CD4-positive, alpha-beta T cell treated with Interleukin-6 at 100 ng/mL for 8 hours (primary cell): Measurements from ENCODE around the gene ZNF318.
"Not testable (repeated sequence)": the region's sequence is repeated elsewhere in the genome, so short reads cannot be mapped to it uniquely, and the experiment has no call there.

Experiments used
- DNase-seq: peaks from one replicate; pipeline ENCODE4 v3.0.0-alpha.2; 2020; ENCODE audit warnings: mixed read lengths, low spot score

ZNF318 gene

DNA sequence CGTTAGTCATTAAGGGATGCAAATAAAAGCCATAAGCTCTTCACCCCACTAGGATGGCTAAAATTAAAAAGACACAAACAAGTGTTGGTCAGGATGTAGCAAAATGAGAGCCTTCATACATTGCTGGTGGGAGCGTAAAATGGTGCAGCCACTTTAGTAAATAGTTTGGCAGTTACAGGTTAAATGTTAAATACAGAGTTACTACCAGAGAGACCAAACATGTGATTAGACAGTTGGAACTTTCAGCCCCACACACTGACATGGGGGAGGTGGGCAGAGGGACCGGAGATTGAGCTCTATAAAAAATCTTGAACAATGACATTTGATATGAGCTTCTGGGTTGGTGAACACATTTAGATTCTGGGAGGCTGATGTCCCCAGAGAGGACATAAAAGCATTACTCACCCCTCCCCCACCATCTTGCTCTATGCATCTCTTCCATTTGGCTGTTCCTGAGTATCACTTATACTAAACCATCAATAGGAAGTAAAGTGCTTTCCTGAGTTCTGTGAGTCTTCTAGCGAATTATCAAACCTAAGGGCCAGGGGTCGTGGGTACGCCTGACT is 20.4 kb upstream of the ZNF318 start:
- no peak for DNase-seq

DNA sequence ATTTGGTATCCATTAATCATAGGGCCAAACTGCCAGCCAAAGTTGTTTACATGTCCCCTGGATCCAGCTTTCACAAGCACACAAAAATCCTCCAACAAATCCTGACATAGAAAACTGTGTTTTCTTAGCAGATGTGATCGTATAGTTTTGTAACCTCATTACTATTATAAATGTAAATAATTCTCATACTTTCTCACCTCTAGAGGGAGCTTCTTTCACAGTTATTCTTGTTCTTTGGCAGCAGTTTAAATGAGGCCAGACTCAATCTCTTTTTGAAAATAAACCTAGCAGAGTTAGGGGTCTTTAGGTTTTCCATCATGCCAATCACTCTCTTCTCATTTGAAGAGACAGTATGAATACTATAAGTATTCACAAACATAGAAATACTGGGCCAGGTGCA is 17.0 kb upstream of the ZNF318 start:
- no peak for DNase-seq

DNA sequence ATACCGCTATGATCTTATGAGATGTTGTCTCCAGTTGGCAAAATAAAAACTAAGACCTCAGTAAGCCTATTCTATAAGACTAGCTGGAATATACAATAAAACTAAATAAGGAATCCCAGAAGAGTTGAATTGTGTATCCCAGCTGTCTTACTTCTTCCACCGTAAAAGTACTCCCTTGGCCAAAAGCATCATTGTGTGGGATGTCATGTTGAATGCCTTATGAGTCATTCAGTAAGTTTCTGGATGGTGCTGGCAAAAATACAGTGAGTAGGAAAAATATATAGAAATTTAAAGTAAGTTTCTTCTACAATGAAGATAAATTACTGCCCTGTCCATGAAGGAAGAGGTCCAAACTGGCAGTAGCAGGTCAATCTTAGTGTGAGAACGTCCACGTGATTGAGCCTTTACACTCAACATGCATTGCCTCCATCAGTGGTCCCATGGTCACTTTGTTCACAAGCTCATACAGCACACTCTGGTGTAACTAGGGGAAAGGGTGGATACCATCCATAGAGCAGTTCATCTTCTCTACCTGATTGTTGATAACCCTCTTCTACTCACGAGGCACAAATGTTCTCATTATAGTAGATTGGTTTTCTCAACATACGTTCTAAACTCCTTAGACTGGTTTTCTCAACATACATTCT is 13.7 kb upstream of the ZNF318 start:
- no peak for DNase-seq

DNA sequence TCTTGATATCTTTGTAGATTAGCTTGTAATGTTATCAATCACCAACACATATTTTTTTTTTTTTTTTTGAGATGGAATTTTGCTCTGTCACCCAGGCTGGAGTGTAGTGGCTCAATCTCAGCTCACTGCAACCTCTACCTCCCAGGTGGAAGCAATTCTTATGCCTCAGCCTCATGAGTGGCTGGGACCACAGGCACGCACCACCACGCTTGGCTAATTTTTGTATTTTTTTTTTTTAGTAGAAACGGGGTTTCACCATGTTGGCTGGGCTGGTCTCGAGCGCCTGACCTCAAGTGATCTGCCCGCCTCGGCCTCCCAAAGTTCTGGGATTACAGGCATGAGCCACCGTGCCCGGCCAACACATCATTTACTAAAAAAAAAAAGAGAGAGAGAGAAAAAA is 11.4 kb upstream of the ZNF318 start:
- DNase-seq = not testable (repeated sequence)

DNA sequence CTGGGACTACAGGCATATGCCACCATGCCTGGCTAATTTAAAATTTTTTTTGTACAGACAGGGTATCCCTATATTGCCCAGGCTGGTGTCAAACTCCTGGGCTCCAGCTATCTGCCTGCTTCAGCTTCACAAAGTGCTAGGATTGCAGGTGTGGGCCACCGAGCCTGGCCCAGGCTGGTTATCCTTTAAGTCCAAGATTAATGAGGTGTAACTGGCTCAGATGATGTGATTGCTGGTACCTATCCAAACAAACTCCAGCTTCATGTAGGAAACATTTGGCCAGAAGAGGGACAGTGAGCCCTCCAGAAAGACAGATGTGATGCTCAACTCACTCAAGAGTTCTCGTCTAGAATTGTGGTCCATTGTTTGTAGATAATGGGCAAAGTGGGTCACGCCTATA is 9.2 kb upstream of the ZNF318 start:
- no peak for DNase-seq

DNA sequence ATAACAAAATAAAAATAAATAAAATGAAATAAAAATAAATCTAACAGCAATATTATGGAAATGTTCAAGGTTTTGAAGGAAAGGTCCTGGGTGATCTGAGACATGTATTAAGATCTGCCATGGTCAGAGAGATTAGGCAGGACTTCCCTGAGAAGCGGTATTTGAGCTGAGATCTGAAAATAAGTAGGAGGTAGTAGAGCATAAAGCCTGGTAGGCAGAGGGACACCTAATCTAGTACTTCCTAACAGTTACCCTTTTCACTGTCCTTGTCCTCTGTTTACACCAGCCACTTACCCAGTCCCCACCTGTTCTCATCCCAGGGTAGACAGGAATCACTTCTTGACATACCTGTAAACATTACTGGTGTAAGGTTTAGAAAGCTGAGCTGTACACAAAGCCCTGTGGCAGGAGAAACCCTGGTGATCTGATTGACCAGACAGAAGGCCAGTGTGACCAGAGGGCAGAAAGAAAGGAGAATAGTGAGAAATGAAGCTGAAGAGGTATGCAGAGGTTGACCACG is 8.3 kb upstream of the ZNF318 start:
- DNase-seq = no peak

DNA sequence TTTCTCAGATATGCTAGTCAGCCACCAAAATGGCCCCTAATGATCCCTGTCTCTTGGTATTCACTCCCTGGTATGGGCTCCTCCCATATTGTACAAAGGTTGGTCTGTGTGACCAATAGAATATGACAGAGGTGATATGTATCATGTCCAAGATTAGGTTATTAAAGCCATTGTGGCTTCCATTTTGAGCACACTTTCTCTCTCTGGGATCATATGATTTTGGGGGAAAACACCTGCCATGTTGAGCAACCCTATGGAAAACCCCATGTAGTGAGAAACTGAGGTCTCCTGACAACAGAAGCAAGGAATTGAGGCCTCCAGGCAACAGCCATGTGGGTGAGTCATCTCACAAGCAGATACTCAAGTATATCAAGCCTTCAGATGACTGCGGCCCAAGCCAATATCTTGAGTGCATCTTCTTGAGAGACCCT is 7.1 kb upstream of the ZNF318 start:
- DNase-seq = no peak

DNA sequence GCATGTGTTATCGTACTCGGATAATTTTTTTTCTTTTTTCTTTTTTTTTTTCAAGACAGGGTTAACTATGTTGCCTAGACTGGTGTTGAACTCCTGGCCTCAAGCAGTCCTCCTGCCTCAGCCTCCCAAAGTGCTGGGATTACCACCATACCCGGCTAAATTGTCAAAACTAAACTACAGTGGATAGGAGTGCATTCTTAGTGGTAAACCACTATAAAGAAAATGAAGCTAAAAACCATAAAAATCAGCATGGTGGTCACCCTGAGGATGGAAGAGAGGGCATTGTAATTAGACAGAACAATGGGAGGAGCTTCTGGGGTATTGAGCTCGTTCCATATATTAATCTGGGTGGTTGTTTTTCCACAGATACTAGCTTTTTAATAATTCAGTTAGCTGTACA is 6.2 kb upstream of the ZNF318 start:
- no peak for DNase-seq

DNA sequence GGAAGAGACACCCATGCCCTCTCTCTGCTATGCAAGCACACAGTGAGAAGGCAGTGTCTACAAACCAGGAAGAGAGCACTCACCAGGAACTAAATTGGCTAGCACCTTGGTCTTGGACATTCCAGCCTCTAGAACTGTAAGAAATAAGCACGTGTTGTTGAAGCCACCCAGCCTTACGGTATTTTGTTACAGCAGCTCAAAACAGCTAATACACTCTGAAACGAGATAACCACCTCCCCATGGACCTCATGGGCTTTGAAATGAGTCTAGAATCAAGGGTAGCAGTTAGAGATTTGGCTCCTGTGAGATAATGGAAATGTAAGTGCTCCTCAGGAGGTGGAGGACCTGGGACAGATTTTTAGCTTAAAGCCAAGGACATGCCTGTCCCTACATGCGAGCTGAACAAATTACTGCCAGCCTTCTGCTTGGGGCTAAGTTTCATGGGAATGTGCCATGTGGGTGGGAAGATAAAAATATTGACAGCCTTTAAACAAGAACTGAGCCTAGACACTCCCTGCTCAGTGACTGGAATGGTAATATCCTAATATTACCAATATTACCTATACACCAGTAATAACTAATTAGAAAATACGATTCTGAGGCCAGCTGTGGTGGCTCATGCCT is 3.9 kb upstream of the ZNF318 start:
- DNase-seq = no peak

DNA sequence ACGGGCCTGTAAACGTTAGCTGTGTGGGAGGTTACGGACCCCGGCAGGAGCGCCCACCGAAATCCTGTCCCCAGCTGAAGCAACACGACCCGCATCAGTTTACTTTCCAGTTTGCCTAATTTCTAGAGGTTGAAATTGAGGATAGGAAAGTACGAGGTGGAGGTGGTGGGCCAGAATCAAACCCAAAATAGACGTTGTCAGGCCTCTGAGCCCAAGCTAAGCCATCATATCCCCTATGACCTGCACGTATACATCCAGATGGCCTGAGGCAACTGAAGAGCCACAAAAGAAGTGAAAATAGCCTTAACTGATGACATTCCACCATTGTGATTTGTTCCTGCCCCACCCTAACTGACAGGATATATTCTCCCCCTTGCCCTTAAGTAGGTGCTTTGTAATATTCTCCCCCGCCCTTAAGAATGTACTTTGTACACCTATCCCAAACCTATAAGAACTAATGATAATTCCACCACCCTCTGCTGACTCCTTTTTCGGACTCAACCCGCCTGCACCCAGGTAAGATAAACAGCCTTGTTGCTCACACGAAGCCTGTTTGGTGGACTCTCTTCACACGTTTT is 645 bp upstream of the ZNF318 start:
- DNase-seq = not testable (repeated sequence)

DNA sequence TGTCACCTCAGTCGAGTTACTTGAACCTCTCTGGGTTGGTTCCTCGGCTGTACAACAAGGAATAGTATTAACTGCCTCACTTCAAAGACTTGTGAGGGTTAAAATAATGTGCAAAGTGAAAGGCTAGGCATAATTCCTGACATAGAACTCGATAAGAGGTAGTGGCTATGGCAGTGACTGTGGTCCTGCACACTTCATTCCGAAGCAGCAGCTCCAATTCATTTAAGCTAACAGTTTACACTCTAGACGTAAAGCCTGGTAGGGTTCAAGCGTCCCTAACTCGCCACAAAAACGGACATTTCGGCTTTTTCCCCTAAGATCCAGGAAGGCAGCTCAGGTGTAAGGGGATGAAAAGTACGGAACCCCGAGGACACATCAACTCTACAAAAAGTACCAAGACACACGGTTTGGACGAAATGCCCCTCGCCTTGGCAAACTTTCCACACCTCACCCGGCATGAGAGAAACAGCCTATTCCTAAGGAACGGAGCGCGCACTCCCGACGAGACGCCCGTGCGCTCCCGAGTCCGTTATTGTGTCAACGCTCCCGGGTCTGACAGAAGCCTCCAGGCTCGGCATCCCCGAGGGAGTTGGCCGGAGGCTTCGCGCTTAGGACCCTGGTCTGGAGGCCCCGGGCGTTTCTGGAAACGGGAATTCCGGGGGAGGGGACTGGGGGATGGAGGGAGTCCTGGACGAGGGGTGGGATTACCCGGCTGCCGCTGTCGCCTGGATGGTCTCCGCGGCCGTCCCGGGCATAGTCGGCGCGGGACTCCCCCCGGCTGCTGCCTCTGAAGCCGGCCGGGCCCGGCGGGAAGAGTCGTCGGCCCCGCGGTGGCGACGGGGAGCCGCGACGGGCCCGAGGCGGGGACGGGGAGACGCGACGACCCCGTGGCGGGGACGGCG is 937 bp downstream of the ZNF318 start:
- DNase-seq = no peak

DNA sequence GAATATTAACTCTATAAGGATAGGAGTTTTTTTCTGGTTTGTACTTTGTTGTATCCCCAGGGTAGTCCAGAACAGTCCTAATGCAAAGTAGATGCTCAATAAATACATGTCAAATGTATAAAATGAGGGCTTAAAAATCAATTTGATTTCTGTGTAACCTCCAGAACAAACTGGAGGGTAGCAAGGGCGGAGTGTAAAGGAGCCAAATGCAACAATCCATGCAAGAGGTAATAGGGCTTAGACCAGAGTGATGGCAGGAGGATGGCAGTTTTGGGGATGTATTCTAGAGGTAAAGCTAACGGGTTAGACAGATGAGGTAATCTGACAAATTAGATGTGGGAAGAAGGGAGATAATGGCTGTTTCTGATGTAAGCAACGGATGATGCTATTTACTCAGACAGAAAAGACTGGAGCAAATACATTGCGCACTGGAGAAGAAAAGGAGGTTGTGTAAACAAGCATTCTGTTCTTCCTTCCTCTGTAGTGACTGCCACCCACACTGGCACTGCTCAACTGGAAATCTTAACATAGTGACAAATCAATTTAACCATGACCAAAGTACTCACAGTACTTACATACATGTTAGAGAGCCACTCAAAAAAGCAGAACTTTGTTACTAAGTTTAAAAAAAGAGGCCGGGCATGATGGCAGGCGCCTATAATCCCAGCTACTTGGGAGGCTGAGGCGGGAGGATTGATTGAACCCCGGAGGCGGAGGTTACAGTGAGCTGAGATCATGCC is 2.0 kb downstream of the ZNF318 start:
- no peak for DNase-seq

DNA sequence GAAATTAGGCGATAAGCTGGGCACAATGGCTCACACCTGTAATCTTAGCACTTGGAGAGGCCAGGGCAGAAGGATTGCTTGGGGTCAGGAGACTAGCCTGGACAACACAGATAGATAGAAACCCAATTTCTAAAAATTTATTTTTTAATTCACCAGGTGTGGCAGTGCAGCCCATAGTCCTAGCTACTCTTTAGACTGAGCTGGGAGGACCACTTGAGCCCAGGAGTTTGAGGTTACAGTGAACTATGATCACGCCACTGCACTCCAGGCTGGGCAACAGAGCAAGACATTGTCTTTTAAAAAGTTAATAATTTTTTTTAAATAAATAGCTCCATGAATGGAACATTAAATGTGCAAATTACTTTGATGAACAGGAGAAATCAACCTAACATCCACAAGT is 8.2 kb downstream of the ZNF318 start:
- DNase-seq = no peak

DNA sequence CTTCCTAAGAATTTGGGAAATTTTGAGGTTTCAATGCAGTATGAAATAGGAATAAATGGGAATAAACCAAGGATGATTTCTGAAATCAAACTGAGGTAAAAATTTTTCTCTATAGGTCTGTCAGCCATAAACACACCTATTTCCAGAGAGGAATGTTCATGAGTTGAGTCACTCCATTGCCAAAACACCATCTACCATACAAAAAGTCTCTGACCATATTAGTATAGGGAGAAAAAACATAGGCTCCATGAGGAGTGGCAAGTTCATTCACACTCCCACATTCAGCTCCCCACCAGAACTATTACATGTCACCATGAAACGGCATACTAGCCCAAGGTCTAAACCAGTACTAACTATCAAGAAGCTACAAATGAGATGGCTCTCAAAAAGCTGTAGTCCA is 9.6 kb downstream of the ZNF318 start:
- no peak for DNase-seq

DNA sequence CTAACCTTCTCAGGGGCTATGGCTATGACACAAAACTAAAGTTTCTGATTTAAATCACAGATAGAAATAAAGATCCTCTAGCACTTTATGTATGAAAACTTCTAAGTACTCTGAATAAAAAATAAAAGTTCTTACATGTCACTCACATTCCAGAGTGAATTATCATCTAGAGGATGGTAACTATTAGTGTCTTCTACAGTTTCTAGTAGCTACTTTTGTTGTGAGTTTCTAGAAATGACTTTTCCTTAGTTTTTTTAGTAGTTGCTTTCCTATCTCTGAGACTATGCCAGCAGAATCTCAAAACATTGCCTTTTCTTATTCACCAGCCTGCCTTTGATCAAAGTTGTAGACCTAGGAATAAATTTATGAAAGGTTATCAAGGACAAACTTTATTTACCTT is 10.1 kb downstream of the ZNF318 start:
- no peak for DNase-seq

DNA sequence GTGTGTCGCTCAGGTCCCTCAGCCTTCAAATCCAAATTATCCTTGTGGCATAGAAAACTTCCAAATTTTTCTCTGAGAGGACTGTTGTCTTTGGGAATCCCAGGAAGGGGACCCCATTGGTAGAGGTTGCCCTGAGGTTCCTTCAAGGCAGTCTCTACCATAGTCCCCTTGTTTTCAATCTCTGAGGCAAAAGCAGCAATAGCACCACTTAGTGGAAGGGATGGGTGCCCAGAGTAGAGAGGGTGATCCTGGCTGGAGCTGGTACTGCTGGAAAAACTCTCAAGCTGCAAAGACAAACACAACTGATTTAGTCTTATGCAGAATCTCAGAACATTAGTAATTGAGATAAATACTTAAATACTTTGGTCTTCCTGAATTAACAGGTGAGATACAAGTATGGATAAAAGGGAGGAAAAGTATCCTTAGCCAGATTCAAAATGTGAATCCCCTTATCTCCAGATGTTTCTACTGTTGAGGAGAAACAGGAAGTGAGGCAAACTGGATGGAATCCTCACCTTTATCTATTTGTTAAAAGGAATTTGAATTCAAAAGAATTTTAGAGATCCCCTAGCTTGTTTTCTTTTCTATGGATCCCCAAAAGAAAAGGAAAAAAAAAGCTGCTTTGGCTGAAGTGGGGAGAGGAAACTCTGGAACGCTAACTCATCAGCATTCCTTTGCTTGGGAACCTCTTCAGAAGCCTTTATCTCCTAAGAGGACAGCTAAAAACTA is 13.4 kb downstream of the ZNF318 start:
- DNase-seq = no peak

DNA sequence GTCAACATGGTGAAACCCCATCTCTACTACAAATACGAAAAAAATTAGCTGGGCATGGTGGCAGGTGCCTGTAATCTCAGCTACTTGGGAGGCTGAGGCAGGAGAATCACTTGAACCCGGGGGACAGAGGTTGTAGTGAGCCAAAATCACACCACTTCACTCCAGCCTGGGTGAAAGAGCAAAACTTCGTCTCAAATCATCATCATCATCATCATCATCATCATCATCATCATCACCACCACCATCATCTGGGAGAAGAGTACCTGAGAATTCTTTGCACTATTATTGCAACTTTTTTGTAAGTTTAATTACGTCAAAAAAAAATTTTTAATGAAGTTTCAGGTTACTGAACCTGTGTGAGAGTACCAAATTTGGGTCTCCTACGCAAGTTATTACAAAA is 17.5 kb downstream of the ZNF318 start:
- DNase-seq = not testable (repeated sequence)

DNA sequence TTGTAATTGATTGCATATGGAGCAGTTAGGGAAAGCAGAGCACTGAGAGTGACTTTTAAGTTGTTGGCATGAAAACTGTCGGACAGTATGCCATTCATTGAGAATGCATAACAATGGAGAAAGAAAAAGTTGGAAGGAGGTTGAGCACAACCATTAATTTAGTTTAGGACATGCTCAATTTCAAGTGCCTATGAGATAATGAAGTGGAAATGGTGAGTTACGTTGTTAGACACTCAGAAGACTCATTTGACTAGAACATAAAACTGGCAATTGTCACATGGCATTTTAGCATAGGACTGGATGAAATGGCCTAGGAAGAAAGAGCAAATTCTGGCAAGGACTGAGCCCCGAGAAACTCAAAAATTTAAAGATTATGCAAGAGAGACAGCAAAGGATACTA is 22.0 kb downstream of the ZNF318 start:
- no peak for DNase-seq

DNA sequence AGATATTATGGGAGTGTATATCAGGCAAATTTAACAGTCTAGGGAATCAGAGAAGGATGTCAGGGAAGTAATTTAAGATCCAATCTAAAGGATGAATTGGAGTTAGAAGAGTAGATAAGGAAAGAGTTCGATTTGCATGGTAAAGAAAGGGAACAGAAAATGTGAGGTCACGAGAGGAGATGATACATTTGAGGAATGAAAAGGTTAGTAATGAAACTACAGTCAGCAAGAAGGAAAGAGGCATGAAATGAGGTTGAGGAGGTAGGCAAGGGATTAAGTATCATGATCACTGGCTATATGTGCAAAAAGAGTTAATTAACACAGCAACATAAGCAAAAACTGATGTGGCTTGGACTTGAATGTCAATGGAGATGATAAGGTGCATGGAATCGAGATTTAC is 22.4 kb downstream of the ZNF318 start:
- DNase-seq = no peak

DNA sequence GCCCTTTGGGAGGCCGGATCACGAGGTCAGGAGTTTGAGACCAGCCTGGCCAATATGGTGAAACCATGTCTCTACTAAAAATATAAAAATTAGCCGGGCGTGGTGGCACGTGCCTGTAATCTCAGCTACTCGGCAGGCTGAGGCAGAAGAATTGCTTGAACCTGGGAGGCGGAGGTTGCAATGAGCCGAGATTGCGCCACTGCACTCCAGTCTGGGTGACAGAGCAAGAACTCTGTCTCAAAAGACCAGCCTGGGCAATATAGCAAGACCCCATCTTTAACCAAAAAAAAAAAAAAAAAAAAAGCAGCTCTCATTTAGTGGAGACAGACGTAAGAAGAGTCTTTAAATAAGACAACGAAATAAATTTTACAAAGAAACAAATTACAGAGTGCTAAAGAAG is 23.2 kb downstream of the ZNF318 start:
- not testable (repeated sequence) for DNase-seq

DNA sequence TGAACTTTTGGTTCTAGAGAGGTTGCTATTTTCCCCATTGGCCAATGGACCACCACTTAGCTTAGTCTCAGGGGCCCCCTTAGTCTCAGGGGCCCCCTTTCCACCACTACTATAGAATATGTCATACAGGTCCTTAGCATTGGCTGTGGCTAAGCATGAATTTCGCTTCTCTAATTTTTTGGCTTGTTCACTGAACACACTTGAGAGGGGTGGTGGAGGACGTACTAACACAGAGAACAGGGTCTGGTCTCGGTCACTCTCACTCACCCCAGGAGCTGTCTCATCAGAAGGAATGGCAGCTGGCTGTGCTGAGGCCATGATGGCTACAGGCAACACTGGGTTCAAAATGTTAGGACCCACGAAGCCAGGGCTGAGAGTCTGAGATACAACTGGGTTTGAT is 30.3 kb downstream of the ZNF318 start:
- no peak for DNase-seq
